NCI-H345 treated with DMSO at 0.1 percent for 48 hours (cell line): ENCODE data around the gene CLBA1.
"Not testable (repeated sequence)": the region's sequence is repeated elsewhere in the genome, so short reads cannot be mapped to it uniquely, and the experiment has no call there.

Experiments used
- DNase-seq: peaks from one replicate; lab custom pipeline; 2025; ENCODE audit not compliant: unreplicated experiment; lab: John Stamatoyannopoulos, UW

CLBA1 gene

DNA sequence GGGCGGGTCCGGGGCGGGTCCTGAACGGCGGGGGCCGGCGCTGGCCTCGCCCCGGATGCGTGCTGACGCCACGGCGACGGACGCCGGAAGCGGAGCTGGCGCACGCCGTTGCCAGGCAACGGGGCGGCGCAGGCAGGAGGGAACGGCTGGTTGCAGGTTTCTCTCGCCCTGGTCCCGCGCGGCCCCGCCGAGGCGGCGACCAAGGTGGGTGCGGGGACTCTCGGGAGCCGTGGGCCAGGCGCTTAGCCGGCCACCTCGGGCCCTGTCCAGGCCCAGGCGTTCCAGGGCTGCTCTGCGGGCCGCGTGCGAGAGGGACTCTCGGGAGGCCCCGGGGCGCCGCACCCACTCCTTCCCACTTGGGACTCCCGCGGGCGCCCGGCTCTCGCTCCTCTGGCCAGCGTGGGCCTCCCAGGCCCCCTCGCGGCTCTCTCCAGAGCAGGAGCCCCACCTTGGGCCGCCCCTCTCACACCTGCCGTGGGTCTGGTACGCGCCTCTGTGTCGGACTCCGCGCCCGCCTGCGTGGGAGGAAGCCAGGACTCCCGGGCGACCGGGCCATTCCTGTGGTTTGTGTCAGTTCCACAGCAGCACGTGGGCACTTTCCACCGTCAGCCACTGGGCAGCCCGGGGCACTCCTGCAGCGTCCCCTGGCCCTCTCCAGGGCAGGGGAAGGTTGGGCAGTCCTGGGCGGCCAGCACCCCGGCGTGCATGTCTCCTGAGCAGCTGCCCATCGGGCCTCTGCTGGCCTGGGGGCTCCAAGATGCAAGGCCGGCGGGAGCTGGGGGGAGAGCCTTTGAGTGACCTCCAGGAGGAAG is at the start of gene CLBA1:
Gene CLBA1, plus strand, starts transcription at position 114 of the 812 bp plus-strand sequence. Its CDS starts 644 bp downstream, at position 758.
- peak; percentile 56 for DNase-seq

DNA sequence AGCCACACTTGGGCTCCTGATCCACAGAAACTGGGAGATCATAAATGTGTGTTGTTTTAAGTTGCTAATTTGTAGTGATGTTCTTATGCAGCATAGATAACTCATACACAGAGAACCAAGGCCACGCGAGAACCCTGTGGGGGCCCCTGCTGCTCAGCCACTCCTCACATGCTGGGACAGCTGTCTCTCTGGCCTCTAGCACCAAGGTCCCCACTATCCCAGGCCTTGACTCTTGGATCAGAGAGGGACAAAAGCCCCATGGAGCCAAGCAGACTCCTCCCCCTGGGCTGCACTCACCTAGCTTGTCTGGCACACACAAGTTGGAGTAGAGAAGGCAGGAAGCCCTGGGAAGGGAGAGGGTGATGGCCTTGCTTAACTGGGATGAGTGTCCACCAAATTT is 49.6 kb upstream of the CLBA1 start:
- DNase-seq: no peak

DNA sequence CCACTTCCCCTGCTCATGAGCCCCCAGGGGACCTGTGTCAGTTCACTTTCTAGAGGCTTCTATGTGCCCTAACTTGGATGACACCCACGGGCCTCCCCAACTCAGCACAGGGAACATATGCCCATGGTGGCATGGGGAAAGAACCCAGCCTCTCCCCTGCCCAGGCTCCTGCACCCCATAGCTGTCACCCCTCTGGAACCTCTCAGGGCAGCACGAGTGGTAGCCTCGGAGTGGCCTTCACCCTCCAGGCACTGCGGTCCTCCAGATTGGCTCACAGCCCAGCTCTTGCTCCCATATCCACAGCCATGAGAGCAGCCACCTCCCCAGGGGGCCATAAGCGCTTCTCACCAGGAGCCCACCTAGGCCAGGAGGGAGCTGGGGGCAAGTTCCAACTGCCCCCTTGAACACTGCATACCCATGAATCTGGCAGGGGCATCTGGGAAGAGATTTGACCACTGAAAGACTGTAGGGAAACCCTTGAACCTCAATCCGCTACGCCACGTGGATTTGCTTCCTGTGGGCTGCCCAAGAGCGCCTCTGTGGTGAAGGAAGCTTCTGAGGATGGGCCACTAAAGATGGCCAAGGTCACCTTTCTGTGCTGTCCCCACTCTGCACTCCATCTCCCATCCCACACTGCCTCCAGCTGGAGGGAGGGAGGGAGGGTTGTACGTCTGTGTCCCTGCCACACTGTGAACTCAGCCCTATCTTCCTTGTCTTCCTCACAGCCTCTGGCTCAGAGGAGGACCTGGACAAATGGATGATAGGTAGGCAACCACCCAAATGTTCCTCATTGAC is 49.0 kb upstream of the CLBA1 start:
- no peak for DNase-seq

DNA sequence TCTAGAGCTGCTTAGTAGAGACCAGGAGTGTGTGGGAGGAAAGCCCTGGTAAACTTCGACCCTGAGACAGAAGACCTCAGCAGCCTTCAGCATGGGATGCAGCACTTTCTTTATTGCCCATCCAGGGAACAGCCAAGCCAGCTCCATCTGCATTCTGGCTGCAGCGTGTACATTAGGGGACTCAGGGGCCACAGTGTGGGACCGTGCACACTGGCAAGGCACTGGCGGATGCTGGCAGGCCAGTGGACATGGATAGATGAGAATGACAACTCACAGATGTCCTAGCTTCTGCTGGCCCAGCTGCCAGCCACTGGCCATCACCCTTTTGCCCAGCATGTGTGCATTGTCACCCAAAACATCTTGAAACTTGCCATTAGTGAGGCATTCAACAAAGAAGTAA is 48.4 kb upstream of the CLBA1 start:
- DNase-seq: no peak

DNA sequence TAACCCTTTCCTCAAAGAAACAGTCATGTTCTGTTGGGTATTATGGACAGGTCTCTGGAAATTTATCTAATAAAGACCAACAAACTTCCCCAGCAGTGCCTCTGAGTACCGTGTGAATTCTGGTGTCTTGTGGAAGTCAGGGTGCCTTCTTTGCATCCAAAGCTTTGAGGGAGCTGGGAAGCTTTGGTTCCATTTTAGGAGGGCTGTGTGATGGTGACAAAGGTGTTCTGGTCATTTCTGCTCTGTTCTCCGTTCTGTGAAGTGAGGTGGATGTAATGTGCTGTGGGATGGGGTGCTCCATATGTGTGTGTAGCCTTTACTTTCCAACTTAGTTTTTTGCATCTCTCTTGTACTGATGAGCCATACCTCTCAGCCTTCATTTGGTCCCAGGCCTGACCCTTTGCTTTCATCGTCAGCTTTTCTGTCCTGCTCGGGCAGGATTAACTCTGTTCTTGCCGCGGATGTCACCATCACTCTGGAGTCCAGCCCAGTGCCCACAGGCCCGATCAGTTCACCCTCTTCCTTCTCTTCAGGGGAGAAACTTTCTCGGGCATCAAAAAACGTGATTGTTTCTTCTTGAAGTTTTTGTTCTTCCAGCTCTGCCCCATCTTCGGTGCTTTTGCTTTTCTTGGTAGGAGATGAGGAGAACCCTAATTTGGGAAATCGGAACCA is 47.8 kb upstream of the CLBA1 start:
- no peak for DNase-seq

DNA sequence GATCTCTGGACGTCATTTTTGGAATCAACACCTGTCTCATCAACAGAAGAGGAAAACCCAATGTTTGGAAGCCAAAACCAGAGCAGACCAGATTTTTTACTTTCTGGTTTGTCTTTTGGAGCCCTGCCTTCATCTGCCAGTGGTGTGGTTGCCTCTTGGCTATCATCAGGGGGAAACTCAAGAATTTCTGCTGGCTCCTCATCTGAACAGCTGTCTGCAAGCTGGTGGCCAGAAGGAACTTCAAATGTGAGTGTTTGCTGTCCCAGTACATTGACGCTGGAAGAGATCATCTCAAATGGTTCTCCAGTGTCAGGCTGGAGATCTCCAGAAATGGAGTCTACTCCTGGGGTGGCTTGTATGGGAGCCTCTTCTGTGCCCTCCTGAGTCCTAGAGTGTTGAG is 47.2 kb upstream of the CLBA1 start:
- DNase-seq: no peak

DNA sequence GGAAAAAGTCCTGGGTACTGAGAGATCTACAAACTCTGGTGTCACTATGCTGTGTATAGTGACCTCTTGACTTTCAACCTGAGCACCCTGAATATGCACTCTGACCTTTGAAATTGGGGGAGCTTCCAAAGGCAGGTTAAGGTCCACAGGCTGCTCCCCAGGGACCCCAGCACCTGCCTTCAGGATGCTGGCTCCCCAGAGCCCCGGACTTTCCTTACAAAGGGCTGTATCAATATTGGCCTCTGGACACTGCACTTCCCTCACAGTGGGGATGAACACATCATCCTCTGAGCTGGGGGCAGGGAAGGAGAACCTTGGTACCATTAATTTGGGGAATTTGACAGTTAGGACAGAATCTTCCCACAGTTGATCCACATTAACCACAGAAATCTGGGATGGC is 46.6 kb upstream of the CLBA1 start:
- DNase-seq: no peak

DNA sequence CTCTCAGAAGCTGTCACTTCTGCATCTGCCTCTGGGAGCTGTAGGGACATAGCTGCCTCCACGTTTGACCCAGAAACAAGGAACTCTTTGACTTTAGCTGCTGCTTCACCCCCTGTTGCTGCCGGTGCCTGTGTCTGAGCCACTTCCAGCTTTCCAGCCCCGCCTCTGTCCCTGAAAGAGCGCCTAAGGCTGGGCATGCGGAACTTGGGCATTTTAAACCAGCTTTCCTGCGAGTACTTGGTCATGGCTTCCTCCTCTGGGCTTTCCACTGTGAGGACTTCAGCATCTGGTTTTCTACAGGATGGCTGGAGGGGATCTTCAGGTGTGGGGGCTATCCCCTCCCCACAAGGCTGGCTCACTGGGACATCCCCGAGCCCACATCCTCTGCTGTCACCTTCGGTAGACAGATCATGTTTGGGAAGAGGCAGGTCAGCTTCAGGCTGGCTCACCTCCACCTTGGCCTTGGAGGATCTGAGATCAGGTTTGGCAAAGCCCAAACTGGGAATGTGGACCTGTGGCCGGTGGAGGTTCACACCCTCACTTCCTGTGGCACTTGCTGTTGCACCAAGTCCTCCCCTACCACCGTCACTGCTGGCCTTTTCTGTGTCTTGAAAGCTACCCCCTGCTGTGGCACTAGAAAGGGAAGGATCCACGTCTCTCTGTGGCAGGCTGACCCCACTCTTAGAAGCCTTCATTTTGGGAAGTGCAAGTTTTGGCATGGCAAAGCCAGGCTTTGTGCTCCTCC is 45.8 kb upstream of the CLBA1 start:
- DNase-seq: no peak

DNA sequence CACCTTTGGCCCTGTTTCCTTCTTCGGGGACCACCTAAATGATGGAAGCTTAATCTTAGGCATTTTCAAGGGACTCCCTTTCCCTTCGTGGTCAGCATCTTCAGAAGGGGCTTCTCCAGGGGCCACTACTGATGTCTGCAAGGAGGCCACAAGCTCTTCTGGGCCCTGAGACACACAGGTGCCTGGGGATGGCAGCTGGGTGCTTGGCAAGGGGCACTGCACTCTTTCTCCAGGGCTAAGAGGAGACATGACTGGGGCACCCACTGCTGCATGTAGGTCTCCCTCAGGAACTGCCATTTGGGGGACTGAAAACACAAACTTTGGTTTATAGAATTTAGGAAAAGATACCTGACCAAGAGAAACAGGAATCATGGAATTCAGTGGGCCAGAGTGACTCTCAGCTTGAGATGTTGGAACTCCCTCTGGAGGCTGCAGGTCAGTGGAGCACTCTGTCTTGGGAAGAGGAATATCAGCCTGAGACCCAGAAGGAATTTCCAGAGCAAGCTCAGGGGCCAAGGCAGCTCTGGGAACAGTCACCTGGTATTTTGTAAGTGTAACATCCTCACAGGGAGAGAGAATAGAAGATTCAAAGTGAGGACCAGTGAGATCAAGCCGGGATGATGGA is 45.0 kb upstream of the CLBA1 start:
- no peak for DNase-seq

DNA sequence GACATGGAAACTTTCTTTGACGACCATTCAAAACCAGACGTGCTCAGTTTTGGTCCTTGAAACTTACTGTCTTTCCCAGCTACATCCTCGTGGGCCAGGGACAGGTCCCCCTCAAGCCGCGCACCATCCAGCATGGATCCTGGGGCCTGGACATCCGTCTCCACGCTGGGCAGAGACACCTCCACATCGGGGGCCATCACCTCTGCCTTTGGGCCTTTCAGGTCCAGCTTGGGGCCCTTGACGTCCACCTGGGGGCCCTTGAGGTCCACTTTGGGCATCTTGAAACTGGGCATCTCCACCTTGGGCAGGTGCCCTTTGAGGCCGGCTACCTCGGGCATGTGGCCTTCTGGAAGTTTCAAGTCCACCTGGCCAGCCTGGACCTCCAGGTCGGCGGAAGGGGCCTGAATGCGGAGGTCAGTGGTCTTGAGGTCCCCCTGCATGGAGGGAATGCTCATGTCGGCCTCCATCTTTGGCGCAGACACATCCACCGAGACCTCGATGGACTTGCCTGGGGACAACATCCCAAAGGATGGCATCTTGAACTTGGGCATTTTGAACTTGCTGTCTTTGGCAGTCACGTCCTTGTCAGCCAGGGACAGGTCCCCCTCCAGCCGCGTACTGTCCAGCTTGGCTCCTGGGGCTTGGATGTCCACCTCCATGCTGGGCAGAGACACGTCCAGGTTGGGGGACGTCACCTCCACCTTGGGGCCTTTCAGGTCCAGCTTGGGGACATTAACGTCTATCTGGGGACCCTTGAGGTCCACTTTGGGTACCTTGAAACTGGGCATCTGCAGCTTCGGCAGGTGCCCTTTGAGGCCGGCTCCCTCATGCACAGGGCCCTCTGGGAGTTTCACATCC is 43.9 kb upstream of the CLBA1 start:
- DNase-seq: no peak

DNA sequence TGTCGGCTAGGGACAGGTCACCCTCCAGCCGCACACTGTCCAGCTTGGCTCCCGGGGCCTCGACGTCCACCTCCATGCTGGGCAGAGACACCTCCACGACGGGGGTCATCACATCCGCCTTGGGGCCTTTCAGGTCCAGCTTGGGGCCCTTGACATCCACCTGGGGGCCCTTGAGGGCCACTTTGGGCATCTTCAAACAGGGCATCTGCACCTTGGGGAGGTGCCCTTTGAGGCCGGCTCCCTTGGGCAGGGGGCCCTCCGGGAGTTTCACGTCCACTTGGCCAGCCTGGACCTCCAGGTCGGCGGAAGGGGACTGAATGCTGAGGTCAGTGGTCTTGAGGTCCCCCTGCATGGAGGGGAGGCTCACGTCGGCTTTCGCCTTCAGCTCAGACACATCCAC is 43.0 kb upstream of the CLBA1 start:
- DNase-seq: no peak

DNA sequence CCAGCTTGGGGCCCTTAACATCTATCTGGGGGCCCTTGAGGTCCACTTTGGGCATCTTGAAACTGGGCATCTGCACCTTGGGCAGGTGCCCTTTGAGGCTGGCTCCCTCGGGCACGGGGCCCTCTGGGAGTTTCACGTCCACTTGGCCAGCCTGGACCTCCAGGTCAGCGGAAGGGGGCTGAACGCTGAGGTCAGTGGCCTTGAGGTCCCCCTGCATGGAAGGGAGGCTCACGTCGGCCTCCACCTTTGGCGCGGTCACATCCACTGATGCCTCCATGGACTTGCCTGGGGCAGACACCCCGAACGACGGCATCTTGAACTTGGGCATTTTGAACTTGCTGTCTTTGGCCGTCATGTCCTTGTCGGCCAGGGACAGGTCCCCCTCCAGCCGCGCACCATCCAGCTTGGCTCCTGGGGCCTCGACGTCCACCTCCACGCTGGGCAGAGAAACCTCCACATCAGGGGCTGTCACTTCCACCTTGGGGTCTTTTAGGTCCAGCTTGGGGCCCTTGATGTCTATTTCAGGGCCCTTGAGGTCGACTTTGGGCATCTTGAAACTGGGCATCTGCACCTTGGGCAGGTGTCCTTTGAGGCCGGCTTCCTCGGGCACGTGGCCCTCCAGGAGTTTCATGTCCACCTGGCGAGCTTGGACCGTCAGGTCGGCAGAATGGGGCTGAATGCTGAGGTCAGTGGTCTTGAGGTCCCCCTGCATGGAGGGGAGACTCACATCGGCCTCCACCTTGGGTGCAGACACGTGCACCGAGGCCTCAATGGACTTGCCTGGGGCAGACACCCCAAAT is 42.2 kb upstream of the CLBA1 start:
- DNase-seq: not testable (repeated sequence)

DNA sequence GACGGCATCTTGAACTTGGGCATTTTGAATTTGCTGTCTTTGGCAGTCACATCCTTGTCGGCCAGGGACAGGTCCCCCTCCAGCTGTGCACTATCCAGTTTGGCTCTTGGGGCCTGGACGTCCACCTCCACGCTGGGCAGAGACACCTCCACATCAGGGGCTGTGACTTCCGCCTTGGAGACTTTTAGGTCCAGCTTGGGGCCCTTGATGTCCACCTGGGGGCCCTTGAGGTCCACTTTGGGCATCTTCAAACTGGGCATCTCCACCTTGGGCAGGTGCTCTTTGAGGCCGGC is 41.6 kb upstream of the CLBA1 start:
- DNase-seq: not testable (repeated sequence)

DNA sequence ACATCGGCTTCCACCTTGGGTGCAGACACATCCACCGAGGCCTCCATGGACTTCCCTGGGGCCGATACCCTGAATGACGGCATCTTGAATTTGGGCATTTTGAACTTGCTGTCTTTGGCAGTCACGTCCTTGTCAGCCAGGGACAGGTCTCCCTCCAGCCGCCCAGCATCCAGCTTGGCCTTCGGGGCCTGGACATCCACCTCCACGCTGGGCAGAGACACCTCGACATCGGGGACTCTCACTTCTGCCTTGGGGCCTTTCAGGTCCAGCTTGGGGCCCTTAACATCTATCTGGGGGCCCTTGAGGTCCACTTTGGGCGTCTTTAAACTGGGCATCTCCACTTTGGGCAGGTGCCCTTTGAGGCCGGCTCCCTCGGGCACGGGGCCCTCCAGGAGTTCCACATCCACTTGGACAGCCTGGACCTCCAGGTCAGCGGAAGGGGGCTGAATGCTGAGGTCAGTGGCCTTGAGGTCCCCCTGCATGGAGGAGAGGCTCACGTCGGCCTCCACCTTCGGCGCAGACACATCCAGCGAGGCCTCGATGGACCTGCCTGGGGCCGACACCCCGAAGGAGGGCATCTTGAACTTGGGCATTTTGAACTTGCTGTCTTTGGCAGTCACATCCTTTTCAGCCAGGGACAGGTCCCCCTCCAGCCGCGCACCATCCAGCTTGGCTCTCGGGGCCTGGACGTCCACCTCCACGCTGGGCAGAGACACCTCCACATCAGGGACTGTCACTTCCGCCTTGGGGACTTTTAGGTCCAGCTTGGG is 41.0 kb upstream of the CLBA1 start:
- not testable (repeated sequence) for DNase-seq

DNA sequence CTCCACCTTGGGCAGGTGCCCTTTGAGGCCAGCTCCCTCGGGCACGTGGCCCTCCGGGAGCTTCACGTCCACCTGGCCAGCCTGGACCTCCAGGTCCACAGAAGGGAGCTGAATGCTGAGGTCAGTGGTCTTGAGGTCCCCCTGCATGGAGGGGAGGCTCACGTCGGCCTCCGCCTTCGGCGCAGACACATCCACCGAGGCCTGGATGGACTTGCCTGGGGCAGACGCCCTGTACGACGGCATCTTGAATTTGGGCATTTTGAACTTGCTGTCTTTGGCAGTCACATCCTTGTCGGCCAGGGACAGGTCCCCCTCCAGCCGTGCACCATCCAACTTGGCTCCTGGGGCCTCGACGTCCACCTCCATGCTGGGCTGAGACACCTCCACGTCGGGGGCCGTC is 40.3 kb upstream of the CLBA1 start:
- not testable (repeated sequence) for DNase-seq

DNA sequence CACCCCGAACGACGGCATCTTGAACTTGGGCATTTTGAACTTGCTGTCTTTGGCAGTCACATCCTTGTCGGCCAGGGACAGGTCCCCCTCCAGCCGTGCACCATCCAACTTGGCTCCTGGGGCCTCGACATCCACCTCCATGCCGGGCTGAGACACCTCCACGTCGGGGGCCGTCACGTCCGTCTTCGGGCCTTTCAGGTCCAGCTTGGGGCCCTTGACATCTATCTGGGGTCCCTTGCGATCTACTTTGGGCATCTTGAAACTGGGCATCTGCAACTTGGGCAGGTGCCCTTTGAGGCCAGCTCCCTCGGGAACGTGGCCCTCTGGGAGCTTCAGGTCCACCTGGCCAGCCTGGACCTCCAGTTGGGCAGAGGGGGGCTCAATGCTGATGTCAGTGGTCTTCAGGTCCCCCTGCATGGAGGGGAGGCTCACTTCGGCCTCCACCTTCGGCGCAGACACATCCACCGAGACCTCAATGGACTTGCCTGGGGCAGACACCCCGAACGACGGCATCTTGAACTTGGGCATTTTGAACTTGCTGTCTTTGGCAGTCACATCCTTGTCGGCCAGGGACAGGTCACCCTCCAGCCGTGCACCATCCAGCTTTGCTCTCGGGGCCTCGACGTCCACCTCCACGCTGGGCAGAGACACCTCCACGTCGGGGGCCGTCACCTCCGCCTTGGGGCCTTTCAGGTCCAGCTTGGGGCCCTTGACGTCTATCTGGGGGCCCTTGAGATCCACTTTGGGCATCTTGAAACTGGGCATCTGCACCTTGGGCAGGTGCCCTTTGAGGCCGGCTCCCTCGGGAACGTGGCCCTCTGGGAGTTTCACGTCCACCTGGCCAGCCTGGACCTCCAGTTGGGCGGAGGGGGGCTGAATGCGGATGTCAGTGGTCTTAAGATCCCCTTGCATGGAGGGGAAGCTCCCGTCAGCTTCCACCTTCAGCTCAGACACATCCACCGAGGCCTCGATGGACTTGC is 39.3 kb upstream of the CLBA1 start:
- DNase-seq: not testable (repeated sequence)

DNA sequence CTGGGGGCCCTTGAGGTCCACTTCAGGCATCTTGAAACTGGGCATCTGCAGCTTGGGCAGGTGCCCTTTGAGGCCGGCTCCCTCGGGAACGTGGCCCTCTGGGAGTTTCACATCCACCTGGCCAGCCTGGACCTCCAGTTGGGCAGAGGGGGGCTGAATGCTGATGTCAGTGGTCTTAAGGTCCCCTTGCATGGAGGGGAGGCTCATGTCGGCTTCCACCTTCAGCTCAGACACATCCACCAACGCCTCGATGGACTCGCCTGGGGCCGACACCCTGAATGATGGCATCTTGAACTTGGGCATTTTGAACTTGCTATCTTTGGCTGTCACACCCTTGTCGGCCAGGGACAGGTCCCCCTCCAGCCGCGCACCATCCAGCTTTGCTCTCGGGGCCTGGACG is 38.4 kb upstream of the CLBA1 start:
- not testable (repeated sequence) for DNase-seq
